GM23338 (cell line): ENCODE measurements around the gene LRRC34.

Experiments used
- POLR2AphosphoS5 ChIP-seq: IDR thresholded peaks from 2 replicates; pipeline ENCODE4 v1.6.1; 2016; ENCODE audit warnings: antibody characterized with exemption, low read depth
- TF ChIP-seq, protein P1 (sequence below), 2 experiments: fragments of 200-600 bp in 1 of 2; sonication (generic) in 1 of 2; conservative IDR thresholded peaks; 2 replicates each; pipeline versions ENCODE4 v1.5.1 to v1.6.1; 2016 to 2017; ENCODE audit warnings: antibody characterized with exemption in 2 of 2, low read depth in 2 of 2, mild to moderate bottlenecking in 2 of 2, moderate library complexity in 1 of 2

DNA sequence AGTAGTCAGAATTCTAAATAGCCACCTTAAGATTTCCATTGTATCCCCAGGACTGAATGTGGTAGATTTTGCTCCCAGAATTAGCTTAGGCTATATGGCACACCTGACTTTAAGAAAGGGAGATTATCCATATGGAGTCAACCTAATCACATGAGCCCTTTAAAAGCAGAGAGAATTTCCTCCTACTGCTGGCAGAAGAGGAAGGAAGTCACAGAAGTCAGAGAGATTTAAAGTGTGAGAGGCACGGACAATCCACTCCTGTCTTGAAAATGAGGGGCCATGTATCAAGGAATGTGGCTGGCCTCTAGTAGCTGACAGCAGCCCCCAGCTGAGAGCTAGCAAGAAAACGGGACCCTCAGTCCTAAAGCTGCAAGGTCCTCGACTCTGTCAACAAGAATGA, 30.3 kb upstream of the LRRC34 start:
- TF ChIP-seq, protein P1, sequence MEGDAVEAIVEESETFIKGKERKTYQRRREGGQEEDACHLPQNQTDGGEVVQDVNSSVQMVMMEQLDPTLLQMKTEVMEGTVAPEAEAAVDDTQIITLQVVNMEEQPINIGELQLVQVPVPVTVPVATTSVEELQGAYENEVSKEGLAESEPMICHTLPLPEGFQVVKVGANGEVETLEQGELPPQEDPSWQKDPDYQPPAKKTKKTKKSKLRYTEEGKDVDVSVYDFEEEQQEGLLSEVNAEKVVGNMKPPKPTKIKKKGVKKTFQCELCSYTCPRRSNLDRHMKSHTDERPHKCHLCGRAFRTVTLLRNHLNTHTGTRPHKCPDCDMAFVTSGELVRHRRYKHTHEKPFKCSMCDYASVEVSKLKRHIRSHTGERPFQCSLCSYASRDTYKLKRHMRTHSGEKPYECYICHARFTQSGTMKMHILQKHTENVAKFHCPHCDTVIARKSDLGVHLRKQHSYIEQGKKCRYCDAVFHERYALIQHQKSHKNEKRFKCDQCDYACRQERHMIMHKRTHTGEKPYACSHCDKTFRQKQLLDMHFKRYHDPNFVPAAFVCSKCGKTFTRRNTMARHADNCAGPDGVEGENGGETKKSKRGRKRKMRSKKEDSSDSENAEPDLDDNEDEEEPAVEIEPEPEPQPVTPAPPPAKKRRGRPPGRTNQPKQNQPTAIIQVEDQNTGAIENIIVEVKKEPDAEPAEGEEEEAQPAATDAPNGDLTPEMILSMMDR (conservative IDR thresholded peaks at IDR 0.05; ENCODE audit: low read depth in 2 of 2) = no peak
- TF ChIP-seq POLR2AphosphoS5 = no peak
